Esophagus (tissue), 2 donors: ENCODE results near the gene FHL1. TPM values are rescaled to one million over a fixed set of nuclear protein-coding genes. Genes with fewer than 3 reads are reported as not detected.

Experiments used
- H3K27ac ChIP-seq, 2 donors: one replicate each; pipeline ENCODE4 v1.5.1; 2013; ENCODE audit warnings: low read depth in 2 of 2, mild to moderate bottlenecking in 2 of 2, inconsistent platforms in 1 of 2, low read length in 1 of 2, moderate library complexity in 1 of 2
- H3K27me3 ChIP-seq, 2 donors: one replicate each; pipeline ENCODE4 v1.6.1; 2013; ENCODE audit warnings: low read length in 2 of 2, control low read depth in 1 of 2, mild to moderate bottlenecking in 1 of 2; ENCODE audit not compliant: insufficient read depth in 2 of 2, control insufficient read depth in 1 of 2
- H3K36me3 ChIP-seq, 2 donors: one replicate each; pipeline ENCODE4 v1.6.1; 2013; ENCODE audit warnings: low read length in 1 of 2; ENCODE audit not compliant: control insufficient read depth in 2 of 2, insufficient read depth in 2 of 2
- H3K4me1 ChIP-seq, 2 donors: one replicate each; pipeline ENCODE4 v1.6.1; 2013; ENCODE audit warnings: low read length in 1 of 2; ENCODE audit not compliant: control insufficient read depth in 2 of 2, insufficient read depth in 2 of 2
- H3K4me3 ChIP-seq, 2 donors: one replicate each; pipeline ENCODE4 v1.5.1; 2013; ENCODE audit warnings: low read length in 2 of 2, mild to moderate bottlenecking in 2 of 2, low read depth in 1 of 2, moderate library complexity in 1 of 2
- H3K9me3 ChIP-seq, 2 donors: one replicate each; pipeline ENCODE4 v1.6.1; 2013; ENCODE audit warnings: mild to moderate bottlenecking in 2 of 2, low read depth in 1 of 2, low read length in 1 of 2, moderate library complexity in 1 of 2; ENCODE audit not compliant: control insufficient read depth in 2 of 2, insufficient read depth in 1 of 2
- WGBS, 2 donors: extraction: QIAGEN DNeasy Blood & Tissue Kit; methylation state at CpG; one replicate each; pipeline ENCODE4 v1.1.7; 2013; 5-methylcytosine and 5-hydroxymethylcytosine counted together
- polyA plus RNA-seq, 2 donors: library from polyadenylated mRNA; stranded (reverse); fragments of 200-250 nt; gene quantifications; one replicate each; pipeline ENCODE4 v1.2.3, GENCODE V29; 2013
- donor health status: healthy with polysubstance abuse.
- donor health status: Bipolar disorder and iron deficiency.

The FHL1 gene
- polyA plus RNA-seq, 2 donors, result 70.7 to 127 TPM

- Histone ChIP-seq H3K27ac (peak overlapping the region in 1 of 2 donors; percentile 54), H3K36me3 (peaks cover 0 to 5% of the 10 kb centered on the region in 2 donors)
- WGBS, 2 donors, result 55 to 64% methylated on average over 5 of the region's 5 CpGs
These were observed 55.6 kb downstream of the FHL1 start for GRCh38 chrX:136202889-136203288.

GRCh38 chrX:136203438-136203837 lies 56.1 kb downstream of the FHL1 start:
- Histone ChIP-seq H3K27ac (no peak overlapping the region), H3K27me3 (no peaks in the 10 kb centered on the region), H3K36me3 (peaks cover 0 to 6% of the 10 kb centered on the region in 2 donors), H3K9me3 (peaks cover 0 to 2% of the 10 kb centered on the region in 2 donors), H3K4me3 (no peak overlapping the region), H3K4me1 (peaks cover 0 to 5% of the 10 kb centered on the region in 2 donors)

More at GRCh38 chrX:136202889-136203288, 55.6 kb downstream of the FHL1 start:
- H3K27me3 ChIP-seq, result no peaks in the 10 kb centered on the region
- peaks cover 0 to 2% of the 10 kb centered on the region in 2 donors for H3K9me3 ChIP-seq
- H3K4me1 ChIP-seq, result peaks cover 0 to 5% of the 10 kb centered on the region in 2 donors
- H3K4me3 ChIP-seq, result no peak overlapping the region

- Histone ChIP-seq H3K4me1 (peaks cover 0 to 5% of the 10 kb centered on the region in 2 donors), H3K27ac (peak overlapping the region in 1 of 2 donors; percentile 67), H3K4me3 (no peak overlapping the region), H3K9me3 (peaks cover 0 to 2% of the 10 kb centered on the region in 2 donors), H3K27me3 (no peaks in the 10 kb centered on the region), H3K36me3 (peaks cover 0 to 6% of the 10 kb centered on the region in 2 donors)
- WGBS, 2 donors, result 36 to 45% methylated on average over 3 of the region's 3 CpGs
These were observed 56.6 kb downstream of the FHL1 start for GRCh38 chrX:136203951-136204350.

GRCh38 chrX:136204571-136204970 lies 57.2 kb downstream of the FHL1 start:
- Histone ChIP-seq H3K4me1 (peaks cover 0 to 5% of the 10 kb centered on the region in 2 donors), H3K36me3 (peaks cover 0 to 6% of the 10 kb centered on the region in 2 donors), H3K27ac (peak overlapping the region; percentile 24 to 67), H3K27me3 (no peaks in the 10 kb centered on the region), H3K9me3 (peaks cover 0 to 2% of the 10 kb centered on the region in 2 donors), H3K4me3 (no peak overlapping the region)
- 13 to 25% methylated on average over 2 of the region's 2 CpGs for WGBS, 2 donors

GRCh38 chrX:136205882-136206380 lies 58.6 kb downstream of the FHL1 start:
- peak overlapping the region in 1 of 2 donors; percentile 22 for H3K4me3 ChIP-seq

GRCh38 chrX:136206916-136207315 lies 59.6 kb downstream of the FHL1 start:
- 62 to 77% methylated on average over 6 of the region's 6 CpGs for WGBS, 2 donors
- H3K4me3 ChIP-seq, result no peak overlapping the region
- peaks cover 0 to 2% of the 10 kb centered on the region in 2 donors for H3K4me1 ChIP-seq
- H3K36me3 ChIP-seq, result peaks cover 0 to 6% of the 10 kb centered on the region in 2 donors
- no peaks in the 10 kb centered on the region for H3K27me3 ChIP-seq
- peak overlapping the region; percentile 14 to 31 for H3K27ac ChIP-seq
- H3K9me3 ChIP-seq, result peaks cover 0 to 2% of the 10 kb centered on the region in 2 donors

More at GRCh38 chrX:136205882-136206380, 58.6 kb downstream of the FHL1 start:
- H3K36me3 ChIP-seq, result peaks cover 0 to 6% of the 10 kb centered on the region in 2 donors
- 70 to 80% methylated on average over 8 of the region's 8 CpGs for WGBS, 2 donors
- peaks cover 0 to 5% of the 10 kb centered on the region in 2 donors for H3K4me1 ChIP-seq
- H3K27me3 ChIP-seq, result no peaks in the 10 kb centered on the region
- H3K27ac ChIP-seq, result peak overlapping the region; percentile 28 to 47
- H3K9me3 ChIP-seq, result peaks cover 0 to 2% of the 10 kb centered on the region in 2 donors

GRCh38 chrX:136207546-136207945 lies 60.2 kb downstream of the FHL1 start:
- no peak overlapping the region for H3K27ac ChIP-seq
- H3K27me3 ChIP-seq, result no peaks in the 10 kb centered on the region
- H3K36me3 ChIP-seq, result peaks cover 0 to 6% of the 10 kb centered on the region in 2 donors
- 57 to 77% methylated on average over 4 of the region's 4 CpGs for WGBS, 2 donors
- peaks cover 0 to 2% of the 10 kb centered on the region in 2 donors for H3K9me3 ChIP-seq
- no peak overlapping the region for H3K4me3 ChIP-seq
- peaks cover 0 to 2% of the 10 kb centered on the region in 2 donors for H3K4me1 ChIP-seq

- no peak overlapping the region for H3K4me3 ChIP-seq
- H3K36me3 ChIP-seq, result peaks cover 0 to 6% of the 10 kb centered on the region in 2 donors
- H3K4me1 ChIP-seq, result peaks cover 0 to 2% of the 10 kb centered on the region in 2 donors
- 42 to 43% methylated on average over 28 of the region's 28 CpGs for WGBS, 2 donors
- H3K27me3 ChIP-seq, result no peaks in the 10 kb centered on the region
- peaks cover 0 to 2% of the 10 kb centered on the region in 2 donors for H3K9me3 ChIP-seq
- H3K27ac ChIP-seq, result peak overlapping the region; percentile 58 to 63
These were observed 61.8 kb downstream of the FHL1 start for GRCh38 chrX:136209016-136209738.

- 45 to 52% methylated on average over 9 of the region's 9 CpGs for WGBS, 2 donors
- Histone ChIP-seq H3K4me3 (no peak overlapping the region), H3K27ac (peak overlapping the region; percentile 29 to 58), H3K9me3 (peaks cover 0 to 2% of the 10 kb centered on the region in 2 donors), H3K27me3 (no peaks in the 10 kb centered on the region), H3K4me1 (peaks cover 0 to 2% of the 10 kb centered on the region in 2 donors), H3K36me3 (peaks cover 0 to 6% of the 10 kb centered on the region in 2 donors)
These were observed 62.4 kb downstream of the FHL1 start for GRCh38 chrX:136209751-136210150.
